NB4 (cell line): Measurements from ENCODE around the gene ROBO3.

ENCODE experiments used
- DNase-seq: peaks from one replicate; pipeline ENCODE4 v3.0.0; 2010; ENCODE audit warnings: low read depth
- H3K4me3 ChIP-seq: one replicate; pipeline ENCODE4 v1.5.1; 2011; ENCODE audit warnings: mild to moderate bottlenecking, low read depth, low read length, moderate library complexity
- MYC ChIP-seq: IDR thresholded peaks from 2 replicates; pipeline ENCODE4 v1.6.1; 2011; ENCODE audit warnings: low read depth, low read length
- POLR2A ChIP-seq: IDR thresholded peaks from 2 replicates; pipeline ENCODE4 v1.6.1; 2011; ENCODE audit warnings: mild to moderate bottlenecking; ENCODE audit not compliant: insufficient read length; ENCODE audit errors: extremely low read depth
- TF ChIP-seq, protein P1 (sequence below): IDR thresholded peaks from one replicate; pipeline ENCODE4 v1.5.1; 2012; ENCODE audit warnings: low read depth, low read length
- TF ChIP-seq, protein P2 (sequence below): IDR thresholded peaks from 2 replicates; pipeline ENCODE4 v1.6.1; 2011; ENCODE audit warnings: low read depth, low read length

Gene ROBO3

DNA sequence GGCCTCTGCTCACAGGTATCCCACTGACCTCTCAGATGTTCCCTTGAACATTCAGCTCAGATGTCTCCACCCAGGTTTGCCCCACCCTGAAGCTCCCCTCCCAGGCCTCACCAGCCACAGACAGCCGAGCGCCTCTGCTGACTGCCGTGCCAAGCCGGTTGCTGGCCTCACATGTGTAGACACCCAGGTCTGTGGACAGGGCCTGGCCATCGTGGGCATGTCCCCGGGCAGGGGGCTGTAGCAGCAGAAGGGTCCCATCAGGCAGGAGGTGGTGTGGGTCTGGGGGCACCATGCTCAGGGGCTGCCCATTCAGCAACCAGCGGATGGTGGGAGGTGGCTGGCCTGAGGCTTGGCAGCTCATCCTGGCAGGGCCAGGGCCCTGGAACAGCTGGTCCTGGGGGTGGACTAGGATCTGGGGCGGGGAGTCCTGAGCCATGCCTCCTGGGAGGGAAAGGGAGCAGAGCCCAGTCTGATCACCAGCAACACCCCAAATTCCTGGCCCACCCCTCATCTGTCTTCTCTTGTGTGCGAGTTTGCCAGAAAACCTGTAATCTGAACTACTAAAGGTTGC is 31.7 kb downstream of the ROBO3 start:
- TF ChIP-seq POLR2A (no peak), MYC (no peak)
- TF ChIP-seq, protein P1, sequence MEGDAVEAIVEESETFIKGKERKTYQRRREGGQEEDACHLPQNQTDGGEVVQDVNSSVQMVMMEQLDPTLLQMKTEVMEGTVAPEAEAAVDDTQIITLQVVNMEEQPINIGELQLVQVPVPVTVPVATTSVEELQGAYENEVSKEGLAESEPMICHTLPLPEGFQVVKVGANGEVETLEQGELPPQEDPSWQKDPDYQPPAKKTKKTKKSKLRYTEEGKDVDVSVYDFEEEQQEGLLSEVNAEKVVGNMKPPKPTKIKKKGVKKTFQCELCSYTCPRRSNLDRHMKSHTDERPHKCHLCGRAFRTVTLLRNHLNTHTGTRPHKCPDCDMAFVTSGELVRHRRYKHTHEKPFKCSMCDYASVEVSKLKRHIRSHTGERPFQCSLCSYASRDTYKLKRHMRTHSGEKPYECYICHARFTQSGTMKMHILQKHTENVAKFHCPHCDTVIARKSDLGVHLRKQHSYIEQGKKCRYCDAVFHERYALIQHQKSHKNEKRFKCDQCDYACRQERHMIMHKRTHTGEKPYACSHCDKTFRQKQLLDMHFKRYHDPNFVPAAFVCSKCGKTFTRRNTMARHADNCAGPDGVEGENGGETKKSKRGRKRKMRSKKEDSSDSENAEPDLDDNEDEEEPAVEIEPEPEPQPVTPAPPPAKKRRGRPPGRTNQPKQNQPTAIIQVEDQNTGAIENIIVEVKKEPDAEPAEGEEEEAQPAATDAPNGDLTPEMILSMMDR: no peak
- TF ChIP-seq, protein P2, sequence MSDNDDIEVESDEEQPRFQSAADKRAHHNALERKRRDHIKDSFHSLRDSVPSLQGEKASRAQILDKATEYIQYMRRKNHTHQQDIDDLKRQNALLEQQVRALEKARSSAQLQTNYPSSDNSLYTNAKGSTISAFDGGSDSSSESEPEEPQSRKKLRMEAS: no peak
- no peak overlapping the region for H3K4me3 ChIP-seq
- DNase-seq: no peak

DNA sequence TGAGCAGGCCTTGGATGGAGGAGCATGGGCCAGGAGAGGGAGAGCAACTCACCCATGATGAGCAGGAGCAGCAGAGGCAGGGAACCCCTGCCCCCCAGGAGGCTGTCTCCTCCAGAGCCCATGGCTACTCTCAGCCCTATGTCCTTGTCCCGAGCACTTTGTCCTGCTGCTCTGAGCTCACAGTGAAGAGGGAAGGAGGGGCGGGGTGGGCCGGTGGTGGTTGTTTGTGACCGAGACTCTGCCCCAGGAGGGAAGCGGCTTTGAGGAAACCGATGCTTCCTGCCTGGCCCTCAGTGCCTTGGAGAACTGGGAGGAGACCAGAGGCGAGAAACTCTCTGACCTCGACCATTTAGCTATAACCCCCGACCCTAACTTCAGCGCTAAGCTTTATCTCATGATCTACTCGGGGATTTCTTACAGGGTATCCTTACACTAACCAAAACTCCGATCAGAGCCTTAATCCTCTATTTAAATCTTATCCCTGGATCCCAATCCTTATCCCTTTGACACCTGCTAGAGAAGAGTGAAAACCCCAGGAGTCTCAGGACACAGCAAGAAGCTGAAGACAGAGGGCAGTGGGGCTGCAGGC is 32.5 kb downstream of the ROBO3 start, which contains the start of gene ROBO4:
Gene ROBO4 (minus strand): TSS at position 192 of the 589 bp plus-strand sequence. CDS start 70 bp downstream, at position 122.
- H3K4me3 ChIP-seq: no peak within 1 kb of the TSS
- DNase-seq: no peak
- TF ChIP-seq, protein P2: no peak
- TF ChIP-seq MYC (no peak), POLR2A (no peak)
- TF ChIP-seq, protein P1: no peak

DNA sequence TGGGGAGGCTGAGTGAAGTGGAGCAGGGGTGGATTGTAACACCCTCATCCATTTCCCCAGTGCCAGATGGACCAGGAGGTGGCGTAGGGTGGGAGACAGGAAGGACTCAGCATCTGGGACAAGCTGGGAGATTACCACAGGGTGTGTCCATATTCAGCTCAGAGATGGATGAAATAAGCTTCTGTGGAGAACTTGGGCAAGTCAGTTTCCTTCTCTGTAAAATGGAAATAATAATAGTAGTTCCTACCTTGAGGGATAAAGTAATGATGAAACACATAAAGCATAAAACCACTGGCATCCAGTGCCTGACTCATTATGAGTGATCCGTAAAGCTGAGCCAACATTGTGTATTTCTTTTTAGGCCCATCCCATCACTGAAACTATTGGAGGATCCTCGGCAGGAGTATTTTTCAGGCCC is 33.0 kb downstream of the ROBO3 start:
- no peak overlapping the region for H3K4me3 ChIP-seq
- DNase-seq: no peak

DNA sequence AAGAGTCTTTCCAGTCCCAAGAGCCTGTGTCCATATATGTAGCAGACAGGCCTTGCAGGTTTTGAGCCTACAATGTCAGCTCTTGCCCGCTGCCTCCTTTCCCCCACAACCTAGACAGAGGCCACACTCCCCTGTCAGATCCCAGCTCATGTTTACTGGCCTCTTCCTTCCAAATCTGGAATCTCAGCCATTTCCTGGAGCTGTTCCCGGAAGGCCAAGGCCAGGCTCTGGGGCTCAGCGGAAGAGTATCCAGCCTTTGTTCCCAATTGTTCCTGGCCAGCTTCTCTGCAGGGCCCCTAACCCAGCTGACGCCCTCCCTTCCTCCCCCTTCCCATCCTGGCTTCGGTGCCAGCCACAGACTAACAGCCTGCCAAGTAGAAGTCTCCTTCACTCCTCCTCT is 33.5 kb downstream of the ROBO3 start:
- H3K4me3 ChIP-seq: no peak overlapping the region
- TF ChIP-seq, protein P1: no peak
- TF ChIP-seq MYC (no peak), POLR2A (no peak)
- TF ChIP-seq, protein P2: no peak
- DNase-seq: no peak

More for the DNA sequence above, 33.0 kb downstream of the ROBO3 start:
- TF ChIP-seq, protein P2: no peak
- TF ChIP-seq MYC (no peak), POLR2A (no peak)
- TF ChIP-seq, protein P1: no peak

DNA sequence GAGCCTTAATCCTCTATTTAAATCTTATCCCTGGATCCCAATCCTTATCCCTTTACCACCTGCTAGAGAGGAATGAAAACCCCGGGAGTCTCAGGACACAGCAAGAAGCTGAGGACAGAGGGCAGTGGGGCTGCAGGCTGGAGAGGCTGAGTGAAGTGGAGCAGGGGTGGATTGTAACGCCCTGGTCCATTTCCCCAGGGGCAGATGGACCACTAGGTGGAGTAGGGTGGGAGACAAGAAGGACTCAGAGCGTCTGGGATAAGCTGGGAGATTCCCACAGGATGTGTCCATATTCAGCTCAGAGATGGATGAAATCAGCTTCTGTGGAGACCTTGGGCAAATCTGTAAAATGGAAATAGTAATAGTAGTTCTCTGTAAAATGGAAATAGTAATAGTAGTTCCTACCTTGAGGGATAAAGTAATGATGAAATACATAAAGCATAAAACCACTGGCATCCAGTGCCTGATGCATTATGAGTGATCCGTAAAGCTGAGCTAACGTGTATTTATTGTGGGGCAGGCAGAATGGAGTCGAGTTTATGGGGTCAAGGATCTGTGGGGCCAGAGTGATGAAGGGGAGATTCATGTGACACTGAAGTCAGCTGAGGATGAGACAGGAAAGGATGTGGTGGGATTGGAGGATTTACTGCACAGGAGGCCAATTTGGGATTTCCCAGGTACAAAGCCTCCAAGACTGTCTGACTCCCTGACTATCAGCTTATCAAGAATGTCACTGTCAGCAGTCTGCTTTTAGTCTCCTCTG is 34.3 kb downstream of the ROBO3 start:
- TF ChIP-seq MYC (no peak), POLR2A (no peak)
- TF ChIP-seq, protein P1: no peak
- TF ChIP-seq, protein P2: no peak
- no peak overlapping the region for H3K4me3 ChIP-seq
- DNase-seq: no peak
